GM19099 (cell line): Measurements from ENCODE around the gene TSC1.

Experiments
- POLR2A ChIP-seq: IDR thresholded peaks from 3 replicates; pipeline ENCODE4 v1.6.1; 2011; ENCODE audit warnings: low read depth; ENCODE audit not compliant: insufficient read length; ENCODE audit errors: extremely low read depth

Gene TSC1

DNA sequence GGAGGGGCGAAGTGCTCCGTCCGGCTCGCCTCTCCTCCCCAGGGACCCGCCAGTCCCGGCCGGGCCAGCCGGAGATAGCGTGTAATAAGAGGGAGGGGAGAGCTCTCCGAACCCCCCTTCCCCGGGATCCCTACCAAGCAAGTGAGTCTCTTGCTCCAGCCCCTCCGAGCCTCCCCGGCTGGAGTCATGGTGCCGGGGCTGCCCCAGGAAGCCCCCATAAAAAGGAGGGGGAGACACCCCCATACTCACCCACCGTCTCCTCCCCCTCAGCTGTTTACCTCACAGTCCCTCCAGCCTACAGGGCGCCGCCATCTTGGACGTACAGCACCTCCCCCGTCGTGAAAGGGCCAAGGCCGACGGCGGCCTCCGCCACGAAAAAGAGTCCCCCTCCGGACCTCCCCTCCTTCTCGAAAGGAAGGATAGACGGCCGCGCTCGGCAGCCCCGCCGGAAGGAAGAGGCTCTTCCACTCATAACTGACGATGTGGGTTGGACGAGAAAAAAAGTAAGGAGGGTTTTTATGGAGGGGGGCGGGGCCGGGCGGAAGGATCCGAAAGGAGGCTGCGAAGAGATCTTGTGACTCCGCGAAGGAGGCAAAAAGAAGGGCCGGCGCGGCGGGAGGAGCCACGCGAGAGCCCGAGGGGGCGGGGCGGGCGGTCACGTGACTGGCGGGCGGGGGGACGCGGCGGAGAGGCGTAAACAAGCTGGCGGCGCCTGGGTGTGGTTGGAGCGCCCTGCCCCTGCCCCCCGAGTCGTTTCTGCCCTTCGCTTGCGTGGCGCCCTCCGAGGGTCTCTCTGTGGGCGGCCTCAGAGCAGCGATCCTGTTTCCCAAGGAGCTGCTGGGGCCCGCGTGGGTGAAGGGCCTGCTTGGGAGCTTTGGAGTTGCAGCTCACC is at the start of gene TSC1:
Gene TSC1, minus strand, starts transcription at position 323 of the 892 bp plus-strand sequence. CDS start 15,744 bp downstream, outside the sequence.
- TF ChIP-seq POLR2A = peak; percentile 71

DNA sequence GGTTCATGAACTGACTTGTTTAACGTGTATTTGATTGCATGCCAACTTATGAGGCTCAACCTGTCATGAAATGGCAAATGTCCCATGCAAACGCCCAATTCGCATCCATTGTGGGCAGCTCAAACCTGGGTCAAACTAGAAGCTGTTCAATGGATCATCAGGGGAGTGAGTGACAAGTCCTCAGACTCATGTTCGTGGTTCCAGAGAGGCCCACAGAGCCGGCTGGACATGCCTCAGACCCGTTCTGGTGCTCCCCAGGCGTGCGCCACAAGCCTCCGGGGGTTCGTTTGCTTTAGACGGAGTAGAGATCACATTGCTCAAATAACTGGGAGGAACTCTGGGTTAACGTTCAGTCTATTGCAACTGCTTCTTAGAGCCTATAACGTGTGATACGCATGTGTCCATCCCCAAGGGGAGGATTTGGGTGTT is 49.1 kb upstream of the TSC1 start:
- TF ChIP-seq POLR2A = no peak

DNA sequence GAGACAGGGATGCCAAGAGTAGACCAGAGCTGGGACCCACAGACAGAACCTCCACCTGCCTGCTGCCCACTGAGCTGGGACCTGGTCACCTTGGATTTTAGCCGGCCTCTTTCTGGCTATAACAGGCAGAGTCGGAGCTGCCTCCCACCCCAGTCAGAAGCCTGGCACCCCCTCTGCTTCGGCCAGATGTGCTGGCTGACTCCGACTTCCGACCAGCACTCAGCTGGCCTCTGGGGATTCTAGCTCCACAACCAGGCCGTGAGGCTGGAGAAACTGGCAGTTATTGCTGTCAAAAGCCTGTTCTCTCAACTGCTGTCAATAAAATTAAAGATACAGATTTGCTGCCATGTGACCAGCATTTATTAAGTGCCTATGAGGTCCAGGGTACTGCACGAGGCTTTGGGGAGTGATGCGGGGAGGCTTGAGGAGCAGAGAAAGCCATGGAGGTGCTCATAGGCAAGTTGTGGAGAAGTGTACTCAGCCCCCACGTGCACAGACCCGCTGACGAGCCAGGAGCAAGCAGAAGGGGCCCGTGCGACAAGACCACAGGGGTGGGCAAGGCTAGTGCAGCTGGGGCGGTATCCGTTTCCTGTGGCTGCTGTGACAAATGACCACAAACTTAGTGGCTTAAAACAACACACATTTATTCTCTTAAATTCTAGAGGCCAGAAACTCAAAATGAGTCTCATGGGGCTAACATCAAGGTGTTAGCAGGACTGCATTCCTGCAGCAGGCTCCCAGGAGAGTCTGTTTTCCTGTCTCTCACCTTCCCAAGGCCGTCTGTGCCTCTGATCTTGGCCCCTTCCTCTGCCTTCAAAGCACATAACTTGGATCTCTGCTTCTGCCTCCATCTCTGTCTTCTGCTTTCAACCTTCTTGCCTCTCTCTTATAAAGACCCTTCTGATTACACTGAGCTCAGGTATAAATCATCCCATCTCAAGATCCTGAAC is 47.2 kb upstream of the TSC1 start:
- no peak for TF ChIP-seq POLR2A

DNA sequence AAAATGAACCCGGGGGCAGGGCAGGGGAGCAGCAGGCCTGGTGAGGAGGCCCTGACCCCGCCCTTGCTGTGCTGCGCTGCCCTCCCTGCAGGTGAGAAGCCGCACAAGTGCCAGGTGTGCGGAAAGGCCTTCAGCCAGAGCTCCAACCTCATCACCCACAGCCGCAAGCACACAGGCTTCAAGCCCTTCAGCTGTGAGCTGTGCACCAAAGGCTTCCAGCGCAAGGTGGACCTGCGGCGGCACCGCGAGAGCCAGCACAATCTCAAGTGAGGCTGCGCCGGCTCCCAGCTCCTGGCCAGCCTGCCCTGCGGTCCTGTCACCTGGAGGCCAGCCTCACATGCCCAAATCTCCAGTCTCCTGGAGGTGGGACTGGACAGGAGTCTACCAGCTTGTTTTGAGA is 46.4 kb upstream of the TSC1 start:
- no peak for TF ChIP-seq POLR2A

DNA sequence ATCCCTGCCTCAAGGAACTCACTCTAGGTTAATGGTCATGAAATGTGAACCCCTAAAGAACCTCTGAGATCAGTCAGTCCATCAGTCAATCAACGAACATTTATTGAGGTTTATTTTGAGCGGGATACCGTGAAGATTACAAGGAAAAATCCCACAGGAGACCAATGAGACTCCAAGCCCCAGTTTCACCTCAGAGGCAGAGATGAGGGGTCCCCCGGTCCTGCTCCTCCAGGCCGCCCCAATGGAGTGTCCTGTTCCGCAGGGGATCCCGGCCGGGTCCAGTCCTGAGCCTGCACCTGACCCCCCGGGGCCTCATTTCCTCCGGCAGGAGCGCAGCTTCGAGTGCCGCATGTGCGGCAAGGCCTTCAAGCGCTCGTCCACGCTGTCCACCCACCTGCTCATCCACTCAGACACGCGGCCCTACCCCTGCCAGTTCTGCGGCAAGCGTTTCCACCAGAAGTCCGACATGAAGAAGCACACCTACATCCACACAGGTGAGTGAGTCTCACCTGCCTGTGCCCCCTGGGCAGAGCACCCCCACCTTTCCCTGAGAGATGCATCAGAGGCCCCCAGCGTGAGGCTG is 45.1 kb upstream of the TSC1 start:
- TF ChIP-seq POLR2A = no peak

DNA sequence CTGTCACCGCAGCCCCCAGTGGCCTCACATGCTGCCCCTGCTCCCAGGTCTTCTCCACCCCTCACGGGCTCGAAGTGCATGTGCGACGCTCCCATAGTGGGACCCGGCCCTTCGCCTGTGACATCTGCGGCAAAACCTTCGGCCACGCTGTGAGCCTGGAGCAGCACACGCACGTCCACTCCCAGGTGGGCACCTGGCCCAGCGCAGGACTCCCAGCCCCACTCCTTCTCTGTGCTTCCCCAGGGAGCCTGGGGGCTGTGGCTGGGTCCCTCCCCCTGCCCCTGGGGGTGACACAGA is 44.5 kb upstream of the TSC1 start:
- no peak for TF ChIP-seq POLR2A

DNA sequence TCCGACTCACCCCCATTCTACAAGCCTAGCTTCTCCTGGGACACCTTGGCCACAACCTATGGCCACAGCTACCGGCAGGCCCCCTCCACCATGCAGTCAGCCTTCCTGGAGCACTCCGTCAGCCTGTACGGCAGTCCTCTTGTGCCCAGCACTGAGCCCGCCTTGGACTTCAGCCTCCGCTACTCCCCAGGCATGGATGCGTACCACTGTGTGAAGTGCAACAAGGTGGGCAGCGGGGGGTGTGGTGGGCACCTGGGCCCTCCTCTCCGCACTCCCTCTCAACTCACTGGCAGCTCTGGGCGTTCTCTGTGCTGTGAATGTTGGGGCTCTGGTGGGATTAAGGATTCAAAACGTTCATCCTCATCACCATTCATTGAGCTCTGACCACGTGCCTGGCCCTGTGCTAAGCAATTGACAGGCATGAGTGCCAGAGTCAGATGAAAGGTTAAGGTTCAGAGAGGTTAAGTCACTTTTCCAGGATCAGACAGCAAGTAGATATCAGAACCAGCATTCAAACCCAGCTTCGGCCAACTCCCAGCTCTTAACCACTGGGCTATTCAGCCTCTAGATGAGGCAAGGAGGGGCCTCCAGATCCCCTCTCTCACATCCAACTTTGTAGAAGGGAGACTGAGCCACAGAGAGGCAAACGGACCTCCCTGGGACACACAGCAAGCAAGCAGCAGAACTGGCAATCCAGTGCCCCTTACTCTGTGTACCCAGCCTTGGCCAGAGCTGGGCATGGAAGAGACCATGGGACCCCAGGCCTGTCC is 44.0 kb upstream of the TSC1 start:
- TF ChIP-seq POLR2A = no peak

DNA sequence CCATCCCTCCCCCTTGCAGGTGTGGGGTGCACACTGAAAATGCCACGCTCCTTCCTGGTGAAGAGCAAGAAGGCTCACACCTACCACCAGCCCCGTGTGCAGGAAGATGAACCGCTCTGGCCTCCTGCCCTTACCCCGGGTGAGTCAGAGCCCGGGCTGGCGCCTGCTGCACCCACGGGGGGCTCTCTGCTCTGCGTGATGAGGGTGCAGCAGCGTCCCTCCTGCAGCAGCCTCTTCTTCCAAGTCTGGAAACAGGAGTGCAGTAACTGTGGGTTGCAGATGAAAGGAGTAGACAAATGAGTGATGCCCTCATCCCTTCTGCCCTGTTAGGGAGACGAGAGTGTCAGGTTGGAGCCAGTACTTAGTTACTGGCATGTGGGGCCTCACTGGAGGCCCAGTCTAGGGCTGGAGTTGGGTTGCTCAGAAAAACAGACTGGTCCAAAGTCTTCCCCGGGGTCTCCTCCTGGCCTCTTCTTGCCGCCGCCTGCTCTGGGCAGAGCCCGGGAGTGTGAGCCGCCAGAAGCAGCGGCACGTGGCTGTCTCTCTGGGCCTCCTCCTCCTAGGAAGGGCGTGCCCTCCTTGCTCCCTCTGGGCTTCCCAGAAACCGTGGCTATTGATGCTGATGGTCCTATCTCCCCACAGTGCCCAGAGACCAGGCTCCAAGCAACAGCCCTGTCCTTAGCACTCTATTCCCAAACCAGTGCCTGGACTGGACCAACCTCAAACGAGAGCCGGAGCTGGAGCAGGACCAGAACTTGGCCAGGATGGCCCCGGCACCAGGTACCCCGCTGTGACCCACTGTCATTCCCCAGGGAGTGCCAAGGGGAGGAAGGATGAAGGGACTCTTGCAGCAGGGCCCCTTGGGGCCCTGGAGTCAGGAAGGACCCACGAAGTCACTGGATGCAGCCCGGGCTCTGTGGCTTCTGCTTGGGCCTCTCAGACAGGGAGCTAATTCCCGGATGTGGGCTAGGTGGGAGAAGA is 42.5 kb upstream of the TSC1 start:
- TF ChIP-seq POLR2A = no peak

DNA sequence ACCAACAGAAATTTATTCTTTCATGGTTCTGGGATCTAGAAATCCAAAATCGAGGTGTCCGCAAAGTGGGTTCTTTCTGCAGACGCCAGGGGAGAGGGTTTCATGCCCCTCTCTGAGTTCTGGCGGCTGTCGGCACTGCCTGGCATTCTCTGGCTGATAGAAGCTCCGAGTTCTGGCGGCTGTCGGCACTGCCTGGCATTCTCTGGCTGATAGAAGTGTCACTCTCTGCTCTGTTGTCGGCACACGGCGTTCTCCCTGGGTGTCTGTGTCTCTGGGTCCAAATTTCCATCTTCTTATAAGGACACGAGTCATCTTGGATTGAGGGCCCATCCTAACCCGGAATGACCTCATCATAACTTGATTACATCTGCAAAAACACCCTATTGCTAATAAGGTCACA is 41.7 kb upstream of the TSC1 start:
- no peak for TF ChIP-seq POLR2A

DNA sequence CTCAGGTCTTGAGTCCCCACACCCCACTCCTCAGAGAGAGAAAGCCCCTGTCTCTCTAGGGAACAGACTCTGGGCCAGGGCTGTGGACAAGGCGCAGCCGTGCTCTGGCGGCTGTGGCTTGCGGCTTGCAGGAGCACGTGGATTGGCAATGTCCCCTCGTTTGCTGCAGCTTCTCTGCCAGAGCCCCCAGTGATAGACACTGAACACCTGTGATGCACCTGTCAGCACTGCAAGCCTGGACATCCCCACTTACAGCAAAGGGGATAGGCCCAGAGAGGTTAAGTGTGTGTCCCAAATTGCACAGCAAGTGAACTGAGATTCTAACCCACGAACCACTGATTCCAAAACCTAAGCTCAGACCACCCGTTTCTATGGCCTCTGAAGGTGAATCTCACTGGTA is 41.1 kb upstream of the TSC1 start:
- TF ChIP-seq POLR2A = no peak

DNA sequence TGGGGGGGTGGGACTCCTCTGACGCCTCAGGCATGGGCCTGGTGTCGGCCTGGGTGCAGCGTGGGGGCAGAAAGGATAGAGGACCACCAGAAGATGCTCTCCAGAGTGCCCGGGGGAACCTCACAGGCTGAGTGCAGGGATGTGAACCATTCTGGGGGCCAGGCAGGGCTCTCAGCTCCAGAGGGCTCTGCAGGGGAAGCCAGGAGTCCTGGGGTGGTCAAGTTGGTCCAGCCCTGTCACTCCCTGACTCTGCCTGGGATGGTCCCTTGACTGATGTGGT is 40.6 kb upstream of the TSC1 start:
- no peak for TF ChIP-seq POLR2A

DNA sequence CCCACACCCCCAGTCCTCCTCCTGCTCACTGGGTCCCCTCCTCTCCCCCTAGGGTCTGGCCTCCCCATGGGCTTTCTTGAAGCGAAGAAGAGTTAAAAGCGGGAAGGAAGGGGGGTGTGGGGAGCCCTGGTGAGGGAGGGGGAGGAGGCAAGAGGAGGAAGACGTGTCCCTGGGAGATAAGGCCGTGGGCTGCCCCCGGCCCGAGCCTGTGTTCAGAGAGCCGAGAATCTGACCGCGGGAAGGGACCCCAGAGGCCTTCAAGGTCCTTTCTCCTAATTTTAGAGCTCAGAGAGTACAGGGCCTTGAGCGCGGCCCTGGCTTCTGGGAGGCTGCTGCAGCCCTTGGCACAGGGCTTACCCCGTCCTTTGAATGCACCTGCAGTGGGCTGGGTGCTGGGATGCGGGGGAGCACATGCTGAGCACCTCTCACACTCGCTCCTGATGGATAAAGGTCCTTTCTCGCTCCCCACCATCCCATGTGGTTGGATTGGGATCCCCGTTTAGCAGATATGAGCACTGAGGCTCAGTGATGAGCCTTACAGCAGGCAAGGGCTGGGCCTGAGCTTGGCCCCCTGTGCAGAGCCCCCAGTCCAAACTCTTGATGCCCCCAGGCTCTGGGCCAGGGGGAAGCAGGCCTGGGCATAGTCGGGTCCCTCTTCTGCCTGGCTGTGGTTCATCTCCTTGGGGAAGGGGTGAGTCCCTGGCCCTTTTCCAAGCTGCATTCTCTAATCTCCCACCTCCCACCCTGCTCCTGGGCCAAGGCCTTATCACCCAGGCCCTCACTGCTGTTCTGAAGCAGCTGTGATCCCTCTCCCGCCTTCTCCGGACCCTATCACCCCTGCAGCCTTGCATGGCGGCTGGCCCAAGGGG is 40.0 kb upstream of the TSC1 start:
- no peak for TF ChIP-seq POLR2A
